GM23248 (cell line): Measurements from ENCODE around the gene PLEKHG3. TPM values are rescaled to one million over a fixed set of nuclear protein-coding genes. Genes with fewer than 3 reads are reported as not detected.

Source experiments
- DNase-seq: peaks from one replicate; pipeline ENCODE4 v3.0.0-alpha.2; 2015
- H2AFZ ChIP-seq: fragments of 200-600 bp; sonication (generic); 2 replicates; pipeline ENCODE4 v1.6.1; 2016; ENCODE audit warnings: antibody characterized with exemption
- H3F3A ChIP-seq: fragments of 200-600 bp; sonication (generic); 2 replicates; pipeline ENCODE4 v1.6.1; 2016; ENCODE audit warnings: mild to moderate bottlenecking, antibody characterized with exemption, mixed run types; ENCODE audit not compliant: insufficient read depth
- H3K27ac ChIP-seq: fragments of 200-600 bp; sonication (generic); 2 replicates; pipeline ENCODE4 v1.5.1; 2016; ENCODE audit warnings: mild to moderate bottlenecking
- H3K27me3 ChIP-seq: fragments of 200-600 bp; sonication (generic); replicated peaks from 2 replicates; pipeline ENCODE4 v1.6.1; 2016; ENCODE audit warnings: mild to moderate bottlenecking; ENCODE audit not compliant: insufficient read depth
- H3K36me3 ChIP-seq: fragments of 200-600 bp; sonication (generic); 2 replicates; pipeline ENCODE4 v1.6.1; 2016; ENCODE audit warnings: low read depth, mild to moderate bottlenecking
- H3K4me1 ChIP-seq: fragments of 200-600 bp; sonication (generic); 2 replicates; pipeline ENCODE4 v1.6.1; 2016; ENCODE audit warnings: mild to moderate bottlenecking; ENCODE audit not compliant: insufficient read depth
- H3K4me2 ChIP-seq: fragments of 200-600 bp; sonication (generic); one replicate; pipeline ENCODE4 v1.6.1; 2016; ENCODE audit warnings: mild to moderate bottlenecking; ENCODE audit not compliant: unreplicated experiment
- H3K4me3 ChIP-seq: fragments of 200-600 bp; sonication (generic); 2 replicates; pipeline ENCODE4 v1.5.1; 2016; ENCODE audit warnings: mild to moderate bottlenecking
- H3K79me2 ChIP-seq: fragments of 200-600 bp; sonication (generic); 2 replicates; pipeline ENCODE4 v1.6.1; 2016; ENCODE audit warnings: mild to moderate bottlenecking; ENCODE audit not compliant: insufficient read depth
- H3K9ac ChIP-seq: fragments of 200-600 bp; sonication (generic); 2 replicates; pipeline ENCODE4 v1.6.1; 2016; ENCODE audit warnings: mild to moderate bottlenecking
- H3K9me2 ChIP-seq: fragments of 200-600 bp; sonication (generic); 2 replicates; pipeline ENCODE4 v1.6.1; 2016; ENCODE audit warnings: mixed run types, mild to moderate bottlenecking, moderate library complexity; ENCODE audit not compliant: insufficient read depth
- H3K9me3 ChIP-seq: fragments of 200-600 bp; sonication (generic); one replicate; pipeline ENCODE4 v1.6.1; 2017; ENCODE audit warnings: low read depth
- H4K20me1 ChIP-seq: fragments of 200-600 bp; sonication (generic); 2 replicates; pipeline ENCODE4 v1.6.0; 2016; ENCODE audit not compliant: insufficient read depth
- EZH2 ChIP-seq: fragments of 200-600 bp; sonication (generic); IDR thresholded peaks from 2 replicates; pipeline ENCODE4 v1.6.1; 2018; ENCODE audit warnings: antibody characterized with exemption, mild to moderate bottlenecking; ENCODE audit not compliant: insufficient read depth, poor library complexity, severe bottlenecking
- EZH2phosphoT487 ChIP-seq: fragments of 200-600 bp; sonication (generic); IDR thresholded peaks from 2 replicates; pipeline ENCODE4 v1.6.1; 2018; ENCODE audit warnings: antibody characterized with exemption, moderate library complexity, mild to moderate bottlenecking, low read depth; ENCODE audit not compliant: insufficient read depth
- WGBS, 2 experiments: methylation state at CpG; one replicate each; pipeline ENCODE4 v1.1.6; 2015 to 2017; ENCODE audit warnings: low lambda C conversion rate in 2 of 2, low coverage in 1 of 2; ENCODE audit errors: missing lambda C conversion rate in 2 of 2; 5-methylcytosine and 5-hydroxymethylcytosine counted together
- in situ Hi-C: fragments of 300-500 bp; cut with MboI; formaldehyde crosslinking; loops from 2 replicates; pipeline ENCODE4 v1.15.0; 2020
- polyA plus RNA-seq: library from polyadenylated mRNA; unstranded; fragments of >200 nt; fragmentation: Nextera tagmentation; extraction: Ambion mirVana; gene quantifications from 2 replicates; pipeline ENCODE4 v1.2.1, GENCODE V29; 2016
- total RNA-seq: library from RNA; depleted of rRNA; stranded (reverse); fragments of >200 nt; shearing (Covaris generic); gene quantifications from 2 replicates; pipeline ENCODE4 v1.2.3, GENCODE V29; 2014

PLEKHG3 gene
- total and polyA plus RNA-seq, 2 experiments from 2014 or later: 2.1 to 6.9 TPM

GRCh38 chr14:64729386-64730060 lies 25.3 kb downstream of the PLEKHG3 start:
- no peaks in the 10 kb centered on the region for H4K20me1 ChIP-seq
- no peaks in the 10 kb centered on the region for H3K36me3 ChIP-seq
- no peaks in the 10 kb centered on the region for H3F3A ChIP-seq
- H3K79me2 ChIP-seq: no peaks in the 10 kb centered on the region
- in situ Hi-C loops: no loop called here
- no peak for DNase-seq
- no peaks in the 10 kb centered on the region for H3K9me3 ChIP-seq
- no peaks in the 10 kb centered on the region for H3K27me3 ChIP-seq
- no peak overlapping the region for H3K27ac ChIP-seq
- H2AFZ ChIP-seq: no peak overlapping the region
- no peaks in the 10 kb centered on the region for H3K9me2 ChIP-seq
- H3K4me1 ChIP-seq: peaks cover 4% of the 10 kb centered on the region
- H3K9ac ChIP-seq: no peak overlapping the region
- no peak overlapping the region for H3K4me3 ChIP-seq
- H3K4me2 ChIP-seq: no peak overlapping the region
- TF ChIP-seq EZH2: no peak
- TF ChIP-seq EZH2phosphoT487: no peak
- WGBS, 2 experiments: 69 to 74% methylated on average over 5 of the region's 5 CpGs

DNA sequence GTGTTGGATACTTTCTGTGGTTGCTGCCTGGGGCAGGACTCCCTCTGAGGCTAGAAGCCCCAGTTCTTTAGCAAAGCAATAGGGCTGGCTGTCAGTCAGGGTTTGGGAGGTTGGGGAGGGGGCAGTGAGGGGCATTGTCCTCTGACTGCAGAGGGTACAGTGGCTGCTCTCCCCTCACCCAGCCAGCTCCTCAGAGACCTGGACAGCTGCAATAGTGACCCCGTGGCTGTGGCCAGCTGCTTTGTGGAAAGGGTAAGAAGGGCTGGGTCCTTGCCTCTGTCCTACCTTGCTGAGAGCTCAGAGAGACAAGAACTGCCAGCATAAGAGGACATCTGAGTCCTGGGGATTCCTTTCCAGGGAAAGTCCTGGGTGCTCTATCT lies 25.8 kb downstream of the PLEKHG3 start:
- 100% methylated on average over 1 of the region's 1 CpG; no CpG with 5 or more reads in 1 of the 2 experiments for WGBS, 2 experiments
- no peaks in the 10 kb centered on the region for H3K79me2 ChIP-seq

DNA sequence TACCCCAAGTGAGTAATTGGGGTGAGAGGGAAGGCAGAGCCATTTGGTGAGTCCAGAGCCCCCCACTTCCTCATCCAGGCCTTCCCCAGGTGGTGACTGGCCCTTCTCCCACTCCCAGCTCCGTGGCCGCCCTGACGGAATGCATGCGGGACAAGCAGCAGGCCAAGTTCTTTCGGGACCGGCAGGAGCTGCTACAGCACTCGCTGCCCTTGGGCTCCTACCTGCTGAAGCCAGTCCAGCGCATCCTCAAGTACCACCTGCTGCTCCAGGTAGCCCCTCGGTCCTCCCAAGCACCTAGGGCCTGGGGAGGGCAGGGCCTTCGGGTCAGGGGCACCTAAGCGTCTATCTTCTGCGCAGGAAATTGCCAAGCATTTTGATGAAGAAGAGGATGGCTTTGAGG lies 26.5 kb downstream of the PLEKHG3 start:
- no peaks in the 10 kb centered on the region for H3K79me2 ChIP-seq
- H3F3A ChIP-seq: no peaks in the 10 kb centered on the region
- H3K4me1 ChIP-seq: peaks cover 4% of the 10 kb centered on the region
- no peak overlapping the region for H3K27ac ChIP-seq
- no peak overlapping the region for H2AFZ ChIP-seq
- H3K9me2 ChIP-seq: no peaks in the 10 kb centered on the region
- H4K20me1 ChIP-seq: no peaks in the 10 kb centered on the region
- no peak for TF ChIP-seq EZH2phosphoT487
- no peak for DNase-seq
- H3K4me2 ChIP-seq: no peak overlapping the region
- 90 to 91% methylated on average over 12 of the region's 12 CpGs for WGBS, 2 experiments
- in situ Hi-C loops: no loop called here
- no peaks in the 10 kb centered on the region for H3K27me3 ChIP-seq
- H3K36me3 ChIP-seq: no peaks in the 10 kb centered on the region
- H3K4me3 ChIP-seq: no peak overlapping the region
- H3K9me3 ChIP-seq: no peaks in the 10 kb centered on the region
- H3K9ac ChIP-seq: no peak overlapping the region

More for the DNA sequence above, 25.8 kb downstream of the PLEKHG3 start:
- H3K27ac ChIP-seq: no peak overlapping the region
- no peak overlapping the region for H3K4me2 ChIP-seq
- TF ChIP-seq EZH2phosphoT487 (no peak), EZH2 (no peak)
- H2AFZ ChIP-seq: no peak overlapping the region
- H3K9ac ChIP-seq: no peak overlapping the region
- H3K27me3 ChIP-seq: no peaks in the 10 kb centered on the region
- H3K9me2 ChIP-seq: no peaks in the 10 kb centered on the region
- in situ Hi-C loops: no loop called here
- no peaks in the 10 kb centered on the region for H3F3A ChIP-seq
- H3K4me1 ChIP-seq: peaks cover 4% of the 10 kb centered on the region
- no peaks in the 10 kb centered on the region for H3K36me3 ChIP-seq
- H3K9me3 ChIP-seq: no peaks in the 10 kb centered on the region
- no peaks in the 10 kb centered on the region for H4K20me1 ChIP-seq
- H3K4me3 ChIP-seq: no peak overlapping the region
- DNase-seq: no peak

GRCh38 chr14:64731141-64731581 lies 26.9 kb downstream of the PLEKHG3 start:
- no peaks in the 10 kb centered on the region for H3K9me3 ChIP-seq
- no peak overlapping the region for H2AFZ ChIP-seq
- no peak overlapping the region for H3K4me3 ChIP-seq
- no peak overlapping the region for H3K4me2 ChIP-seq
- no peaks in the 10 kb centered on the region for H3F3A ChIP-seq
- no peaks in the 10 kb centered on the region for H3K9me2 ChIP-seq
- H3K4me1 ChIP-seq: peaks cover 4% of the 10 kb centered on the region
- H3K27ac ChIP-seq: no peak overlapping the region
- DNase-seq: no peak
- TF ChIP-seq EZH2phosphoT487 (no peak), EZH2 (no peak)
- WGBS, 2 experiments: 90 to 94% methylated on average over 10 to 15 of the region's 15 CpGs
- H4K20me1 ChIP-seq: no peaks in the 10 kb centered on the region
- no peaks in the 10 kb centered on the region for H3K79me2 ChIP-seq
- no peaks in the 10 kb centered on the region for H3K36me3 ChIP-seq
- no peaks in the 10 kb centered on the region for H3K27me3 ChIP-seq
- H3K9ac ChIP-seq: no peak overlapping the region
- in situ Hi-C loops: no loop called here

DNA sequence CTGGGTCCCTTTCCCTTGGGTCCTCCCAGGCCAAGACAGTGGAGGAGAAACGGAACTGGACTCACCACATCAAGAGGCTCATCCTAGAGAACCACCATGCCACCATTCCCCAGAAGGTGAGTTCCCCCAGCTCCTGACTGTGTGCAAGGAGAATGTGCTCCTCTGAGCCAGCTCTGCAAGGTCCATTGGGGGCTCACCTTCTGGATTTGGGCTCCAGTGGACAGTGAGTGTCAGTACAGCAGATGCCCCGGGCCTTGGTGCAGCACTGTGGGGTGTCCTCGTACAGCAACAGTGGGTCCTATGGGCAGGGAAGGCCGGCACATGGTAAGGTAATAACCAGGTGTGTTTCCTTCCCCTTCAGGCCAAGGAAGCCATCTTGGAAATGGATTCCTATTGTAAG lies 27.8 kb downstream of the PLEKHG3 start:
- no peaks in the 10 kb centered on the region for H3K4me1 ChIP-seq
- H3K27ac ChIP-seq: no peak overlapping the region
- H3K36me3 ChIP-seq: no peaks in the 10 kb centered on the region
- H3K27me3 ChIP-seq: no peaks in the 10 kb centered on the region
- no peak overlapping the region for H2AFZ ChIP-seq
- no peak overlapping the region for H3K4me3 ChIP-seq
- H3F3A ChIP-seq: no peaks in the 10 kb centered on the region
- no peak overlapping the region for H3K9ac ChIP-seq
- in situ Hi-C loops: no loop called here
- no peaks in the 10 kb centered on the region for H3K9me2 ChIP-seq
- no peak for TF ChIP-seq EZH2
- no peak for TF ChIP-seq EZH2phosphoT487
- H3K79me2 ChIP-seq: no peaks in the 10 kb centered on the region
- H3K4me2 ChIP-seq: no peak overlapping the region
- no peaks in the 10 kb centered on the region for H4K20me1 ChIP-seq
- no peaks in the 10 kb centered on the region for H3K9me3 ChIP-seq
- DNase-seq: no peak
- 92 to 97% methylated on average over 4 of the region's 4 CpGs for WGBS, 2 experiments
